Gastroesophageal sphincter (tissue), 4 donors: ENCODE measurements around the gene CD55. TPM values are rescaled to one million over a fixed set of nuclear protein-coding genes. Genes with fewer than 3 reads are reported as not detected.
A peak's percentile ranks its signal among the peaks of the same experiment; 100 is the strongest.

ENCODE experiments used
- ATAC-seq: fragments of 150-250 bp; one replicate; pipeline ENCODE4 v1.9.1; 2016; ENCODE audit warnings: mild to moderate bottlenecking, moderate library complexity
- H3K27ac ChIP-seq, 4 donors: fragments of 200-600 bp; sonication (generic) in 3 of 4; 1 replicate in 3 of 4; 2 replicates in 1 of 4; pipeline ENCODE4 v1.5.1; 2016 to 2019
- H3K27me3 ChIP-seq: fragments of 200-600 bp; sonication (generic); one replicate; pipeline ENCODE4 v1.5.1; 2019
- H3K36me3 ChIP-seq, 2 donors: fragments of 200-600 bp; sonication (generic); one replicate each; pipeline ENCODE4 v1.5.1; 2019; ENCODE audit warnings: control low read depth in 1 of 2
- H3K4me1 ChIP-seq, 3 donors: fragments of 200-600 bp; sonication (generic); 1 replicate in 2 of 3; 2 replicates in 1 of 3; pipeline ENCODE4 v1.5.1; 2016 to 2019; ENCODE audit warnings: control low read depth in 2 of 3
- H3K4me3 ChIP-seq, 2 donors: fragments of 200-600 bp; sonication (generic); one replicate each; pipeline ENCODE4 v1.5.1; 2019; ENCODE audit warnings: mild to moderate bottlenecking in 1 of 2, moderate library complexity in 1 of 2
- H3K9me3 ChIP-seq, 3 donors: fragments of 200-600 bp; sonication (generic); one replicate each; pipeline ENCODE4 v1.5.1; 2017 to 2019; ENCODE audit warnings: control low read depth in 2 of 3
- CTCF ChIP-seq, 4 experiments: fragments of 200-600 bp in 2 of 4; fragments of 450-650 bp in 2 of 4; sonication (generic) in 1 of 4; IDR thresholded peaks; one replicate each; pipeline ENCODE4 v1.5.1; 2017 to 2019; ENCODE audit warnings: antibody characterized with exemption in 4 of 4, mild to moderate bottlenecking in 2 of 4, moderate library complexity in 2 of 4
- EP300 ChIP-seq: sonication (generic); formaldehyde crosslinking; IDR thresholded peaks from one replicate; pipeline ENCODE4 v1.6.1; 2017; ENCODE audit warnings: antibody characterized with exemption, mild to moderate bottlenecking
- POLR2A ChIP-seq, 2 donors: fragments of 450-650 bp; IDR thresholded peaks; one replicate each; pipeline ENCODE4 v1.6.1; 2017; ENCODE audit warnings: antibody characterized with exemption in 2 of 2, mild to moderate bottlenecking in 2 of 2, moderate library complexity in 1 of 2
- POLR2AphosphoS5 ChIP-seq: sonication (generic); formaldehyde crosslinking; IDR thresholded peaks from one replicate; pipeline ENCODE4 v1.6.1; 2017; ENCODE audit warnings: antibody characterized with exemption
- WGBS, 2 donors: methylation state at CpG; one replicate each; pipeline ENCODE4 v1.1.5; 2018; ENCODE audit warnings: low coverage in 1 of 2; 5-methylcytosine and 5-hydroxymethylcytosine counted together
- total RNA-seq, 4 donors: library from RNA; depleted of rRNA; stranded (reverse); fragments of >200 nt; gene quantifications; one replicate each; pipeline ENCODE4 v1.1.0, GENCODE V29; 2016

Gene CD55
- total RNA-seq, 4 donors from 2014 or later, result 24.7 to 78.4 (median 41.5) TPM

- Histone ChIP-seq H3K27me3 (no peaks in the 10 kb centered on the region), H3K27ac (peak overlapping the region in 1 of 4 donors; percentile 12), H3K36me3 (peaks cover 4 to 76% of the 10 kb centered on the region in 2 donors), H3K9me3 (peaks cover 0 to 6% (median 0%) of the 10 kb centered on the region in 3 donors), H3K4me1 (no peaks in the 10 kb centered on the region), H3K4me3 (no peak overlapping the region)
- TF ChIP-seq POLR2AphosphoS5 (no peak), CTCF (IDR thresholded peaks at IDR 0.05) (no peak), EP300 (no peak), POLR2A (IDR thresholded peaks at IDR 0.05) (no peak)
- 14% methylated on average over 2 of the region's 3 CpGs; no CpG with 5 or more reads in 1 of the 2 donors for WGBS, 2 donors
- ATAC-seq, result no peak
Measured at GRCh38 chr1:207336559-207337467, 15.3 kb downstream of the CD55 start.

GRCh38 chr1:207342332-207342731 lies 20.9 kb downstream of the CD55 start:
- no peak for TF ChIP-seq EP300
- no peak for TF ChIP-seq POLR2A (IDR thresholded peaks at IDR 0.05)
- no peak for TF ChIP-seq POLR2AphosphoS5
- no peak for TF ChIP-seq CTCF (IDR thresholded peaks at IDR 0.05)
- peaks cover 0 to 62% of the 10 kb centered on the region in 2 donors for H3K36me3 ChIP-seq
- 83 to 100% methylated on average over 1 of the region's 1 CpG for WGBS, 2 donors
- ATAC-seq, result no peak
- H3K9me3 ChIP-seq, result no peaks in the 10 kb centered on the region
- H3K27me3 ChIP-seq, result no peaks in the 10 kb centered on the region
- H3K4me1 ChIP-seq, result peaks cover 0 to 5% (median 0%) of the 10 kb centered on the region in 3 donors
- H3K27ac ChIP-seq, result no peak overlapping the region
- H3K4me3 ChIP-seq, result no peak overlapping the region

- no peak for ATAC-seq
- peaks cover 0 to 5% (median 0%) of the 10 kb centered on the region in 3 donors for H3K4me1 ChIP-seq
- H3K36me3 ChIP-seq, result peaks cover 3 to 68% of the 10 kb centered on the region in 2 donors
- no peak overlapping the region for H3K4me3 ChIP-seq
- H3K27me3 ChIP-seq, result no peaks in the 10 kb centered on the region
- TF ChIP-seq CTCF (IDR thresholded peaks at IDR 0.05), result no peak
- TF ChIP-seq POLR2AphosphoS5, result no peak
- TF ChIP-seq POLR2A (IDR thresholded peaks at IDR 0.05), result no peak
- TF ChIP-seq EP300, result no peak
- H3K9me3 ChIP-seq, result peaks cover 0 to 2% (median 0%) of the 10 kb centered on the region in 3 donors
- no peak overlapping the region for H3K27ac ChIP-seq
Measured at GRCh38 chr1:207343675-207344074, 22.2 kb downstream of the CD55 start.

GRCh38 chr1:207344221-207344620 lies 22.7 kb downstream of the CD55 start:
- Histone ChIP-seq H3K4me1 (peaks cover 0 to 5% (median 0%) of the 10 kb centered on the region in 3 donors), H3K27ac (no peak overlapping the region), H3K27me3 (no peaks in the 10 kb centered on the region), H3K36me3 (peaks cover 3 to 71% of the 10 kb centered on the region in 2 donors), H3K4me3 (no peak overlapping the region), H3K9me3 (peaks cover 0 to 4% (median 0%) of the 10 kb centered on the region in 3 donors)
- TF ChIP-seq POLR2A (IDR thresholded peaks at IDR 0.05) (no peak), CTCF (IDR thresholded peaks at IDR 0.05) (no peak), POLR2AphosphoS5 (no peak), EP300 (no peak)
- ATAC-seq, result no peak
- WGBS, 2 donors, result 95 to 100% methylated on average over 2 of the region's 2 CpGs
